Measurements from ENCODE around the gene FAM13C. TPM values are rescaled to one million over a fixed set of nuclear protein-coding genes. Genes with fewer than 3 reads are reported as not detected.

Gene FAM13C
- total RNA-seq, 1 experiment from 2014 or later: 0.18 TPM

DNA sequence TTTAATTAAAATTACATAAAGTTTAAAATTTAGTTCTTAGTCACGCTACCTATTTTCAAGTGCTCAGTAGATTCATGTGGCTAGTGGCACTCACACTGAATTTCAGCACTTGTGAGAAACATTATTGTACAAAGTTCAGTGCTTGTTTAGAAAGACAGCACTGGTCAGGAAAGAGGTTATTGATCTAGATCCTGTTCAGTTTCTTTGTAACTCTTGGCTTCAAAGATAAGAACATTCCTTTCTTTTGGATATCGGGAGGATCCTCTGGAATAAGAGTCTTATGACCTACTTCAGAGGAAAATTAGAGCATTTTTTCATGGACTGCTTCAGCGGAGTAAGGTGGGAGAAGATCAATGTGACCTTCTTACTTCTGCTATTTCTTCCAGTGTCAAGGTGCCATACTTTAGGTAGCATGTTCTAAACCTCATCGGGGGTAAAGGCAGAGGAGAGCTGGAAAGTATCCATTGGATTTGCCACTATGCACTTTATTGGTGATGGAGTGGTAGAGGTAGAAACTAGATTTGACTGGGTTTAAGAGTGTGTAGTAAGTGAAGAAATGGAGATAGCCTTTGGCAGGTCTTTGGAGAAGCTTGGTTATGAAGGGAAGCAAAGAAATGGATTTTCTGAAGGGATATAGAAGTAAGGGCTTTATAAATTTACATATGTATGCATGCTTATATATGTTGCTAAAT lies 146.0 kb downstream of the FAM13C start:
- no peaks in the 10 kb centered on the region for H3K27me3 Mint-ChIP-seq (ENCODE audit: insufficient read depth, unreplicated experiment)
- H3K4me3 ChIP-seq (ENCODE audit: low read depth, low read length): no peak overlapping the region

GRCh38 chr10:59214160-59214559 lies 148.2 kb downstream of the FAM13C start:
- H3K4me3 Mint-ChIP-seq (ENCODE audit: unreplicated experiment): no peak overlapping the region

More for the DNA sequence above, 146.0 kb downstream of the FAM13C start:
- H3K36me3 ChIP-seq (ENCODE audit: control insufficient read depth, insufficient read depth, low read length): no peaks in the 10 kb centered on the region
- no TSS peak for BruUV-seq (replicated peaks)
- H3K4me3 Mint-ChIP-seq (ENCODE audit: unreplicated experiment): no peak overlapping the region
- TF ChIP-seq, protein P1, sequence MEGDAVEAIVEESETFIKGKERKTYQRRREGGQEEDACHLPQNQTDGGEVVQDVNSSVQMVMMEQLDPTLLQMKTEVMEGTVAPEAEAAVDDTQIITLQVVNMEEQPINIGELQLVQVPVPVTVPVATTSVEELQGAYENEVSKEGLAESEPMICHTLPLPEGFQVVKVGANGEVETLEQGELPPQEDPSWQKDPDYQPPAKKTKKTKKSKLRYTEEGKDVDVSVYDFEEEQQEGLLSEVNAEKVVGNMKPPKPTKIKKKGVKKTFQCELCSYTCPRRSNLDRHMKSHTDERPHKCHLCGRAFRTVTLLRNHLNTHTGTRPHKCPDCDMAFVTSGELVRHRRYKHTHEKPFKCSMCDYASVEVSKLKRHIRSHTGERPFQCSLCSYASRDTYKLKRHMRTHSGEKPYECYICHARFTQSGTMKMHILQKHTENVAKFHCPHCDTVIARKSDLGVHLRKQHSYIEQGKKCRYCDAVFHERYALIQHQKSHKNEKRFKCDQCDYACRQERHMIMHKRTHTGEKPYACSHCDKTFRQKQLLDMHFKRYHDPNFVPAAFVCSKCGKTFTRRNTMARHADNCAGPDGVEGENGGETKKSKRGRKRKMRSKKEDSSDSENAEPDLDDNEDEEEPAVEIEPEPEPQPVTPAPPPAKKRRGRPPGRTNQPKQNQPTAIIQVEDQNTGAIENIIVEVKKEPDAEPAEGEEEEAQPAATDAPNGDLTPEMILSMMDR (IDR thresholded peaks at IDR 0.05; ENCODE audit: insufficient read depth in 1 of 2, low read depth in 1 of 2, low read length in 1 of 2, severe bottlenecking in 1 of 2, unreplicated experiment in 1 of 2): no peak
- no peak for DNase-seq
- H3K27ac Mint-ChIP-seq (ENCODE audit: unreplicated experiment): no peak overlapping the region
- intact Hi-C loops (cut with micrococcal nuclease; ENCODE audit: unreplicated experiment): no loop called here
- peaks cover 21% of the 10 kb centered on the region for H3K4me1 Mint-ChIP-seq (ENCODE audit: low read depth, unreplicated experiment)
- ChIA-PET POLR2A (no interaction called here), CTCF (no interaction called here)
- no peaks in the 10 kb centered on the region for H3K9me3 ChIP-seq
- H3K27me3 ChIP-seq (replicated peaks; ENCODE audit: control insufficient read depth, insufficient read depth, low read length): no peaks in the 10 kb centered on the region
- peaks cover 5% of the 10 kb centered on the region for H3K36me3 Mint-ChIP-seq (ENCODE audit: insufficient read depth, unreplicated experiment)
- peaks cover 16% of the 10 kb centered on the region for H3K4me1 ChIP-seq
- H3K9me3 Mint-ChIP-seq (ENCODE audit: unreplicated experiment): no peaks in the 10 kb centered on the region

GRCh38 chr10:59212301-59212798 lies 150.0 kb downstream of the FAM13C start:
- no peak overlapping the region for H3K4me3 Mint-ChIP-seq (ENCODE audit: unreplicated experiment)
- POLR2A ChIA-PET: interaction anchor here (0.6 kb wide), 1 partner anchor 11 kb away, joined by 3 read pairs; no protein-coding TSS in a partner anchor
- intact Hi-C loops (cut with micrococcal nuclease; ENCODE audit: unreplicated experiment): no loop called here
- CTCF ChIA-PET: no interaction called here
- H3K4me1 Mint-ChIP-seq (ENCODE audit: low read depth, unreplicated experiment): peaks cover 15% of the 10 kb centered on the region
- BruUV-seq (replicated peaks): no TSS peak
- peaks cover 25% of the 10 kb centered on the region for H3K36me3 Mint-ChIP-seq (ENCODE audit: insufficient read depth, unreplicated experiment)
- TF ChIP-seq, protein P1 (IDR thresholded peaks at IDR 0.05; ENCODE audit: insufficient read depth in 1 of 2, low read depth in 1 of 2, low read length in 1 of 2, severe bottlenecking in 1 of 2, unreplicated experiment in 1 of 2): no peak
- Histone ChIP-seq H3K27me3 (replicated peaks; ENCODE audit: control insufficient read depth, insufficient read depth, low read length) (no peaks in the 10 kb centered on the region), H3K4me3 (ENCODE audit: low read depth, low read length) (no peak overlapping the region), H3K36me3 (ENCODE audit: control insufficient read depth, insufficient read depth, low read length) (peaks cover 5% of the 10 kb centered on the region), H3K4me1 (peaks cover 16% of the 10 kb centered on the region), H3K9me3 (no peaks in the 10 kb centered on the region)
- DNase-seq: no peak
- no peak overlapping the region for H3K27ac Mint-ChIP-seq (ENCODE audit: unreplicated experiment)
- no peaks in the 10 kb centered on the region for H3K27me3 Mint-ChIP-seq (ENCODE audit: insufficient read depth, unreplicated experiment)
- peaks cover 12% of the 10 kb centered on the region for H3K9me3 Mint-ChIP-seq (ENCODE audit: unreplicated experiment)

More at GRCh38 chr10:59214160-59214559, 148.2 kb downstream of the FAM13C start:
- Histone ChIP-seq H3K4me1 (peaks cover 16% of the 10 kb centered on the region), H3K36me3 (ENCODE audit: control insufficient read depth, insufficient read depth, low read length) (no peaks in the 10 kb centered on the region), H3K9me3 (no peaks in the 10 kb centered on the region), H3K4me3 (ENCODE audit: low read depth, low read length) (no peak overlapping the region), H3K27me3 (replicated peaks; ENCODE audit: control insufficient read depth, insufficient read depth, low read length) (no peaks in the 10 kb centered on the region)
- no peak for DNase-seq
- Mint-ChIP-seq H3K27me3 (ENCODE audit: insufficient read depth, unreplicated experiment) (no peaks in the 10 kb centered on the region), H3K27ac (ENCODE audit: unreplicated experiment) (no peak overlapping the region), H3K4me1 (ENCODE audit: low read depth, unreplicated experiment) (peaks cover 15% of the 10 kb centered on the region), H3K9me3 (ENCODE audit: unreplicated experiment) (no peaks in the 10 kb centered on the region), H3K36me3 (ENCODE audit: insufficient read depth, unreplicated experiment) (peaks cover 10% of the 10 kb centered on the region)
- TF ChIP-seq, protein P1 (IDR thresholded peaks at IDR 0.05; ENCODE audit: insufficient read depth in 1 of 2, low read depth in 1 of 2, low read length in 1 of 2, severe bottlenecking in 1 of 2, unreplicated experiment in 1 of 2): no peak
- POLR2A ChIA-PET: no interaction called here
- CTCF ChIA-PET: no interaction called here
- intact Hi-C loops (cut with micrococcal nuclease; ENCODE audit: unreplicated experiment): no loop called here
- BruUV-seq (replicated peaks): no TSS peak
